GM10266 (cell line): Measurements from ENCODE around the gene IDH3B.

Experiments used
- DNase-seq: peaks from one replicate; pipeline ENCODE4 v3.0.0; 2012; ENCODE audit errors: extremely low spot score
- TF ChIP-seq, protein P1 (sequence below): IDR thresholded peaks from 2 replicates; pipeline ENCODE4 v1.5.1; 2012; ENCODE audit warnings: mild to moderate bottlenecking, low read depth; ENCODE audit not compliant: control insufficient read depth, insufficient read depth; ENCODE audit errors: missing control alignments

Gene IDH3B

DNA sequence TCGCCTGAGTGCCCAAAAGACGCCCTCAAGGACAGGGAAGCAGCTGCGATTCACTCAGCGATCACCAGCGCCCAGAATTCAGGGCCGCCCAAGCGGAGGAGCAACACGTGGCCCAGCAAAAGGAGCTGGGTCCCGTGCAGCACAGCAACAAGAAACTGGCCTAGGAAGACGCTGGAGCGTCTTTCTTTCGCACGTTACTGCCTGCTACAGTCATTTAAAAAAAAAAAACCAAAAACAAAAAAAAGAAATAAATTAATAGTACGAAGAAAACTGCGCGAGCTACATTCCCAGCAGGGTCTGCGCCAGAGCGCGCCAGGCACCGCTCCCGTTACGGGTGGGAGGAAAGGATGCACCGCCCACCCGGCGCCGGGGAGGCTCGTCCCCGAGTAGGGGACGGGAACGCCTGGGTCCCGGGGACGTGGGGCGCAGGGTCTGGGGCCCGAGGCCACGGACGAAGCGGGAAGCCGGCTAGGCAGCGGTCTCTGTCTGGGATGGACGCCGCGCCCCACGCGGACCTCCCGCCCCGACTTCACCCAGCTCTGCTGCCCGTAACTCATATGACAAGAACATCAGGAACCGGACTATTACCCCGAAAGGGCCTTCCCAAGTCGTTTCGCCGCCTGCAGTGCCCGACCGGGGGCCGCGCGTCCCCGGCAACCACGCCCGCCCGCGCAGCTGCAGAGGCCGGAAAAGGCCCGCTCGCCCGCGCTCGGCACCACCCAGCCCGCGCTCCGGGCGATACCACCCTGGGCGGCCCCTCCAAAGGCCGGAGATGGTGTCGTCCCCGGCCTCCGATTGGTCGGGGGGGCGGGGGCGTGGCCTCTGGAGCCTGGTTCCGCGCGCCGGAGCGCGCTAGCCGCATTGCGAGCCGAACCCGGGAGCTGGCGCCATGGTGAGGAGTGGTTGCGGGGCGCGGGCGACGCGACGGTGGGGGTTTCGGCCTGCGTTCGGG, 12.0 kb downstream of the IDH3B start, which contains the start of gene NOP56:
TSS of gene NOP56 (plus strand) at position 861 of the 952 bp plus-strand sequence. CDS start at position 890, 29 bp downstream.
- TF ChIP-seq, protein P1, sequence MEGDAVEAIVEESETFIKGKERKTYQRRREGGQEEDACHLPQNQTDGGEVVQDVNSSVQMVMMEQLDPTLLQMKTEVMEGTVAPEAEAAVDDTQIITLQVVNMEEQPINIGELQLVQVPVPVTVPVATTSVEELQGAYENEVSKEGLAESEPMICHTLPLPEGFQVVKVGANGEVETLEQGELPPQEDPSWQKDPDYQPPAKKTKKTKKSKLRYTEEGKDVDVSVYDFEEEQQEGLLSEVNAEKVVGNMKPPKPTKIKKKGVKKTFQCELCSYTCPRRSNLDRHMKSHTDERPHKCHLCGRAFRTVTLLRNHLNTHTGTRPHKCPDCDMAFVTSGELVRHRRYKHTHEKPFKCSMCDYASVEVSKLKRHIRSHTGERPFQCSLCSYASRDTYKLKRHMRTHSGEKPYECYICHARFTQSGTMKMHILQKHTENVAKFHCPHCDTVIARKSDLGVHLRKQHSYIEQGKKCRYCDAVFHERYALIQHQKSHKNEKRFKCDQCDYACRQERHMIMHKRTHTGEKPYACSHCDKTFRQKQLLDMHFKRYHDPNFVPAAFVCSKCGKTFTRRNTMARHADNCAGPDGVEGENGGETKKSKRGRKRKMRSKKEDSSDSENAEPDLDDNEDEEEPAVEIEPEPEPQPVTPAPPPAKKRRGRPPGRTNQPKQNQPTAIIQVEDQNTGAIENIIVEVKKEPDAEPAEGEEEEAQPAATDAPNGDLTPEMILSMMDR = no peak
- DNase-seq = peak; percentile 96

DNA sequence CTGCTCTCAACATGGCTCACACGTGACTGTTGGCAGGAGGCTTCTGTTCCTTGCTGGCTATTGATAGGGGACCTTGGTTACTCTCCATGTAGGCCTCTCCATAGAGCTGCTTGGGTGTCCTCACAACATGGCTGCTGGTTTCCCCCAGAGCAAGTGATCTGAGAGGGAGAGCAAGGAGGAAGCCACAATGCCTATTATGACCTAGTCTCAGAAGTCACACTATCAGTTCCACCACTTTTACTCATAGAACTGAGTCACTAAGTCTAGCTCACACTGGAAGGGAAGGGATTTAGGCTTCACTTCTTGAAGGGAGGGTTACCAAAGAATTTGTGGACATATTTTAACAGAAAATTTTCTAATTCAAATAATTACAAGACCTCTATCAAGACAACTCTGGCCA, 20.3 kb downstream of the IDH3B start:
- TF ChIP-seq, protein P1 = no peak
- no peak for DNase-seq

DNA sequence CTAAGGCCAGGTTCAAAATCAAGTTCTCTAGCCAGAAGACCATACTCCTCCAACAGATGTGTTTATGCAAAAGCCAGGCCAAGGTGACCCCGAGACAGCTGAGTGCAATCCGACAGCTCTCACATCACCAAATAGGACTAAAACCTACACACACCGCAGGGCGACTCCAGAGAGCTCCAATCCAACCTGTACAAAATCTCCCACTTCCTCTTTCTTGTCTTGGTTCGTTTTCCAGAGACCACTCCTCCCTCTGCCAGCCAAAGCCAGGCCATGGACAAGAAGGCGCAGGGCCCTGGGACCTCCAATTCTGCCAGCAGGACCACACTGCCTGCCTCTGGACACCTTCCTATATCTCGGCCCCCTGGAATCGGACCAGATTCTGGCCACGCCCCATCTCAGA, 23.1 kb downstream of the IDH3B start:
- TF ChIP-seq, protein P1 = no peak
- DNase-seq = no peak

DNA sequence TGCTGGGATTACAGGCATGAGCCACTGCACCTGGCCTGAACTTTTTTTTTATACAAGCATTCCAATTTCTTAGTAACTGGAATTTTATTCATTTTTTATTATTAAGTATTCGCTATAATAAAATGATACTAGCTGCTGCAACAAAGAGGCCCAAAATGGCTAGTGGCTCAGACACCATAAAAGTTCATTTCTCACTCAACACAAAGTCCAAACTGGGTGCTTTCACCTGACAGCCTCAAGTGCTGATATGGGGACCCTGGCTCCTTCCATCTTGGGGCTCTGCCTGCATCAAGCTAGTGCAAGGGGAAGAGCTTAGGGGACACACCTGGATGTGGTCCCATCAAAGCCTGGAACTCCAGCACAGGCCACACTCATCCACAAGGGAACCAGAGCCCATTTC, 23.8 kb downstream of the IDH3B start:
- no peak for DNase-seq
- TF ChIP-seq, protein P1 = no peak

GRCh38 chr20:2637246-2637645, 26.8 kb downstream of the IDH3B start:
- TF ChIP-seq, protein P1 = no peak
- DNase-seq = no peak

GRCh38 chr20:2633381-2633780, 30.6 kb downstream of the IDH3B start:
- no peak for DNase-seq
- TF ChIP-seq, protein P1 = no peak

- TF ChIP-seq, protein P1 = no peak
- no peak for DNase-seq
These were observed 32.8 kb downstream of the IDH3B start for GRCh38 chr20:2631228-2631627.
